ENCODE data around the gene DNAI1. TPM values are rescaled to one million over a fixed set of nuclear protein-coding genes. Genes with fewer than 3 reads are reported as not detected.
A peak's percentile ranks its signal among the peaks of the same experiment; 100 is the strongest.

DNAI1 gene
- total RNA-seq = 0.13 TPM
- under 1 TPM in 3 of 8 donors, not detected in 5; 0.18 to 0.29 (median 0.25) TPM for polyA plus RNA-seq (ENCODE audit: insufficient read depth in 1 of 8, insufficient read length in 8 of 8, low replicate concordance in 1 of 8)
- long read RNA-seq, donor 1 = 0 reads
- long read RNA-seq, donor 2 = 0 reads
- long read RNA-seq, donor 3 = 0 reads
- long read RNA-seq, donor 4 = 0 reads
- long read RNA-seq, donor 5, partial matches to known transcripts = 10 of 16 reads
- long read RNA-seq, donor 5, other reads (novel, unspliced or antisense) = 6 of 16 reads
- long read RNA-seq, donor 6 = 0 reads
- long read RNA-seq, donor 7 = 0 reads
- long read RNA-seq, donor 8 = 0 reads
- long read RNA-seq, donor 9 = 0 reads
- long read RNA-seq, donor 10 = 0 reads
- long read RNA-seq, donor 11 = 0 reads

- WGBS (ENCODE audit: insufficient coverage) = under 1% methylated on average over 85 of the region's 94 CpGs
- peak within 1 kb of the TSS; percentile 79 for H3K27ac ChIP-seq (ENCODE audit: low read length)
- peak; percentile 99 for DNase-seq
- H3K27me3 ChIP-seq (ENCODE audit: control insufficient read depth, insufficient read depth, low read length) = peaks cover 6% of the 10 kb centered on the region
- H3K4me1 ChIP-seq (ENCODE audit: control insufficient read depth, insufficient read depth, low read length) = peaks cover 19% of the 10 kb centered on the region
- peak within 1 kb of the TSS; percentile 66 for H3K4me3 ChIP-seq (ENCODE audit: low read length)
- no peaks in the 10 kb centered on the region for H3K9me3 ChIP-seq (replicated peaks; ENCODE audit: control insufficient read depth, low read depth, low read length)
- H3K36me3 ChIP-seq (ENCODE audit: control insufficient read depth, insufficient read depth, low read length) = no peaks in the 10 kb centered on the region
Measured at GRCh38 chr9:34458013-34458958, at the start of gene DNAI1, which contains the start of gene FAM219A. Gene DNAI1 (plus strand): TSS chr9:34458805. CDS start chr9:34459006, 201 bp downstream. Gene FAM219A (minus strand): TSS chr9:34458570. CDS start chr9:34458263, 307 bp downstream.

- no peak overlapping the region for H3K27ac ChIP-seq (ENCODE audit: low read length)
- H3K9me3 ChIP-seq (replicated peaks; ENCODE audit: control insufficient read depth, low read depth, low read length) = no peaks in the 10 kb centered on the region
- H3K27me3 ChIP-seq (ENCODE audit: control insufficient read depth, insufficient read depth, low read length) = no peaks in the 10 kb centered on the region
- no peaks in the 10 kb centered on the region for H3K4me1 ChIP-seq (ENCODE audit: control insufficient read depth, insufficient read depth, low read length)
- DNase-seq = no peak
- H3K36me3 ChIP-seq (ENCODE audit: control insufficient read depth, insufficient read depth, low read length) = peaks cover 8% of the 10 kb centered on the region
- no peak overlapping the region for H3K4me3 ChIP-seq (ENCODE audit: low read length)
- WGBS (ENCODE audit: insufficient coverage) = no CpG with 5 or more reads among the region's 2 CpGs
Measured at GRCh38 chr9:34409154-34409553, 49.5 kb upstream of the DNAI1 start.

GRCh38 chr9:34412336-34412735, 46.3 kb upstream of the DNAI1 start:
- Histone ChIP-seq H3K27me3 (ENCODE audit: control insufficient read depth, insufficient read depth, low read length) (no peaks in the 10 kb centered on the region), H3K4me3 (ENCODE audit: low read length) (no peak overlapping the region), H3K9me3 (replicated peaks; ENCODE audit: control insufficient read depth, low read depth, low read length) (no peaks in the 10 kb centered on the region), H3K4me1 (ENCODE audit: control insufficient read depth, insufficient read depth, low read length) (no peaks in the 10 kb centered on the region), H3K27ac (ENCODE audit: low read length) (no peak overlapping the region), H3K36me3 (ENCODE audit: control insufficient read depth, insufficient read depth, low read length) (no peaks in the 10 kb centered on the region)
- DNase-seq = no peak
- 44% methylated on average over 1 of the region's 1 CpG for whole genome bisulfite sequencing (ENCODE audit: insufficient coverage)

- DNase-seq = peak; percentile 81
- 0% methylated on average over 4 of the region's 6 CpGs for WGBS (ENCODE audit: insufficient coverage)
- Histone ChIP-seq H3K4me3 (ENCODE audit: low read length) (no peak overlapping the region), H3K9me3 (replicated peaks; ENCODE audit: control insufficient read depth, low read depth, low read length) (no peaks in the 10 kb centered on the region), H3K36me3 (ENCODE audit: control insufficient read depth, insufficient read depth, low read length) (no peaks in the 10 kb centered on the region), H3K4me1 (ENCODE audit: control insufficient read depth, insufficient read depth, low read length) (no peaks in the 10 kb centered on the region), H3K27me3 (ENCODE audit: control insufficient read depth, insufficient read depth, low read length) (no peaks in the 10 kb centered on the region), H3K27ac (ENCODE audit: low read length) (no peak overlapping the region)
Measured at GRCh38 chr9:34413231-34413852, 45.3 kb upstream of the DNAI1 start.

- no peak overlapping the region for H3K27ac ChIP-seq (ENCODE audit: low read length)
- no peaks in the 10 kb centered on the region for H3K36me3 ChIP-seq (ENCODE audit: control insufficient read depth, insufficient read depth, low read length)
- WGBS (ENCODE audit: insufficient coverage) = no CpG with 5 or more reads among the region's 3 CpGs
- no peaks in the 10 kb centered on the region for H3K4me1 ChIP-seq (ENCODE audit: control insufficient read depth, insufficient read depth, low read length)
- H3K4me3 ChIP-seq (ENCODE audit: low read length) = no peak overlapping the region
- no peaks in the 10 kb centered on the region for H3K27me3 ChIP-seq (ENCODE audit: control insufficient read depth, insufficient read depth, low read length)
- DNase-seq = no peak
- no peaks in the 10 kb centered on the region for H3K9me3 ChIP-seq (replicated peaks; ENCODE audit: control insufficient read depth, low read depth, low read length)
Measured at GRCh38 chr9:34417734-34418133, 40.9 kb upstream of the DNAI1 start.

- Histone ChIP-seq H3K4me1 (ENCODE audit: control insufficient read depth, insufficient read depth, low read length) (no peaks in the 10 kb centered on the region), H3K4me3 (ENCODE audit: low read length) (no peak overlapping the region), H3K36me3 (ENCODE audit: control insufficient read depth, insufficient read depth, low read length) (no peaks in the 10 kb centered on the region), H3K27me3 (ENCODE audit: control insufficient read depth, insufficient read depth, low read length) (no peaks in the 10 kb centered on the region), H3K27ac (ENCODE audit: low read length) (no peak overlapping the region), H3K9me3 (replicated peaks; ENCODE audit: control insufficient read depth, low read depth, low read length) (no peaks in the 10 kb centered on the region)
- 86% methylated on average over 3 of the region's 4 CpGs for WGBS (ENCODE audit: insufficient coverage)
- DNase-seq = no peak
Measured at GRCh38 chr9:34419716-34420504, 38.7 kb upstream of the DNAI1 start.

- Histone ChIP-seq H3K27me3 (ENCODE audit: control insufficient read depth, insufficient read depth, low read length) (no peaks in the 10 kb centered on the region), H3K36me3 (ENCODE audit: control insufficient read depth, insufficient read depth, low read length) (no peaks in the 10 kb centered on the region), H3K4me3 (ENCODE audit: low read length) (no peak overlapping the region), H3K27ac (ENCODE audit: low read length) (no peak overlapping the region), H3K4me1 (ENCODE audit: control insufficient read depth, insufficient read depth, low read length) (peaks cover 18% of the 10 kb centered on the region), H3K9me3 (replicated peaks; ENCODE audit: control insufficient read depth, low read depth, low read length) (no peaks in the 10 kb centered on the region)
- WGBS (ENCODE audit: insufficient coverage) = 64% methylated on average over 5 of the region's 5 CpGs
- DNase-seq = no peak
Measured at GRCh38 chr9:34426347-34427074, 32.1 kb upstream of the DNAI1 start.

- Histone ChIP-seq H3K27me3 (ENCODE audit: control insufficient read depth, insufficient read depth, low read length) (no peaks in the 10 kb centered on the region), H3K9me3 (replicated peaks; ENCODE audit: control insufficient read depth, low read depth, low read length) (no peaks in the 10 kb centered on the region), H3K4me1 (ENCODE audit: control insufficient read depth, insufficient read depth, low read length) (peaks cover 25% of the 10 kb centered on the region), H3K36me3 (ENCODE audit: control insufficient read depth, insufficient read depth, low read length) (no peaks in the 10 kb centered on the region), H3K27ac (ENCODE audit: low read length) (no peak overlapping the region), H3K4me3 (ENCODE audit: low read length) (no peak overlapping the region)
- WGBS (ENCODE audit: insufficient coverage) = 45% methylated on average over 2 of the region's 2 CpGs
- DNase-seq = no peak
Measured at GRCh38 chr9:34428325-34428958, 30.2 kb upstream of the DNAI1 start.

Data from muscle of leg (tissue), 16 donors.